ENCODE results near the gene ENTREP1.

GRCh38 chr9:69283003-69283402 is 42.0 kb upstream of the ENTREP1 start:
- TF ChIP-seq CTCF (IDR thresholded peaks at IDR 0.05 in 8 of 11, conservative IDR thresholded peaks at IDR 0.05 in 3 of 11) (no peak), POLR2A (IDR thresholded peaks at IDR 0.05) (no peak), POLR2AphosphoS5 (IDR thresholded peaks at IDR 0.05) (no peak)
